H9 (cell line): ENCODE results near the gene GJB5. TPM values are rescaled to one million over a fixed set of nuclear protein-coding genes. Genes with fewer than 3 reads are reported as not detected.
A peak's percentile ranks its signal among the peaks of the same experiment; 100 is the strongest.

Experiments
- DNase-seq: peaks from one replicate; pipeline ENCODE4 v3.0.0-alpha.2; 2017
- H2AFZ ChIP-seq: one replicate; pipeline ENCODE4 v1.6.1; 2013; ENCODE audit warnings: mild to moderate bottlenecking, low read length, control low read depth, moderate library complexity
- H2AK5ac ChIP-seq: 2 replicates; pipeline ENCODE4 v1.6.1; 2013; ENCODE audit warnings: low read length, control low read depth, mixed read lengths; ENCODE audit not compliant: insufficient read length
- H2BK120ac ChIP-seq: one replicate; pipeline ENCODE4 v1.6.1; 2013; ENCODE audit warnings: low read depth, mild to moderate bottlenecking, low read length, control low read depth, inconsistent platforms; ENCODE audit not compliant: poor library complexity, severe bottlenecking
- H2BK12ac ChIP-seq: 2 replicates; pipeline ENCODE4 v1.6.1; 2013; ENCODE audit warnings: low read length, control low read depth, mixed read lengths, low read depth; ENCODE audit not compliant: insufficient read length
- H2BK15ac ChIP-seq: 2 replicates; pipeline ENCODE4 v1.6.1; 2013; ENCODE audit warnings: low read depth, low read length, control low read depth
- H2BK20ac ChIP-seq: one replicate; pipeline ENCODE4 v1.6.1; 2013; ENCODE audit warnings: low read depth, mild to moderate bottlenecking, low read length, control low read depth, inconsistent platforms; ENCODE audit not compliant: poor library complexity, severe bottlenecking
- H2BK5ac ChIP-seq: 2 replicates; pipeline ENCODE4 v1.6.1; 2013; ENCODE audit warnings: low read length, control low read depth, mixed read lengths; ENCODE audit not compliant: insufficient read length
- H3K14ac ChIP-seq: 2 replicates; pipeline ENCODE4 v1.6.1; 2013; ENCODE audit warnings: low read length, control low read depth; ENCODE audit not compliant: insufficient read depth
- H3K18ac ChIP-seq: 2 replicates; pipeline ENCODE4 v1.6.1; 2013; ENCODE audit warnings: low read depth, mild to moderate bottlenecking, mixed read lengths, low read length, control low read depth; ENCODE audit not compliant: insufficient read length
- H3K23ac ChIP-seq: 2 replicates; pipeline ENCODE4 v1.6.1; 2013; ENCODE audit warnings: low read length, control low read depth, mixed read lengths, low read depth; ENCODE audit not compliant: insufficient read length
- H3K23me2 ChIP-seq: 2 replicates; pipeline ENCODE4 v1.6.1; 2013; ENCODE audit warnings: low read depth, mild to moderate bottlenecking, mixed read lengths, low read length, control low read depth; ENCODE audit not compliant: insufficient read length, poor library complexity, severe bottlenecking
- H3K27ac ChIP-seq: 2 replicates; pipeline ENCODE4 v1.5.1; 2013; ENCODE audit warnings: low read length, control low read depth, mixed read lengths, low read depth; ENCODE audit not compliant: insufficient read length
- H3K27me3 ChIP-seq: 2 replicates; pipeline ENCODE4 v1.6.1; 2013; ENCODE audit warnings: low read length, control low read depth, inconsistent platforms; ENCODE audit not compliant: insufficient read depth
- H3K4ac ChIP-seq: 2 replicates; pipeline ENCODE4 v1.6.1; 2013; ENCODE audit warnings: low read depth, mild to moderate bottlenecking, control low read depth, inconsistent platforms, low read length, moderate library complexity
- H3K4me1 ChIP-seq: 2 replicates; pipeline ENCODE4 v1.6.1; 2013; ENCODE audit warnings: low read length, control low read depth, inconsistent platforms; ENCODE audit not compliant: insufficient read depth
- H3K4me2 ChIP-seq: 2 replicates; pipeline ENCODE4 v1.6.1; 2013; ENCODE audit warnings: low read length, control low read depth, mixed read lengths; ENCODE audit not compliant: insufficient read length, insufficient read depth
- H3K56ac ChIP-seq: 2 replicates; pipeline ENCODE4 v1.6.1; 2013; ENCODE audit warnings: low read depth, mild to moderate bottlenecking, mixed read lengths, low read length, control low read depth; ENCODE audit not compliant: insufficient read length
- H3K79me1 ChIP-seq: 2 replicates; pipeline ENCODE4 v1.6.1; 2013; ENCODE audit warnings: low read depth, mild to moderate bottlenecking, moderate library complexity, low read length, control low read depth, inconsistent platforms; ENCODE audit not compliant: insufficient read depth, poor library complexity, severe bottlenecking
- H3K79me2 ChIP-seq: 2 replicates; pipeline ENCODE4 v1.6.1; 2013; ENCODE audit warnings: low read length, control low read depth, inconsistent platforms; ENCODE audit not compliant: insufficient read depth
- H3K9ac ChIP-seq: 2 replicates; pipeline ENCODE4 v1.6.1; 2013; ENCODE audit warnings: low read length, control low read depth, mixed read lengths; ENCODE audit not compliant: insufficient read length; ENCODE audit errors: extremely low read depth
- H3K9me3 ChIP-seq: one replicate; pipeline ENCODE4 v1.6.1; 2013; ENCODE audit warnings: low read depth, low read length, inconsistent platforms; ENCODE audit not compliant: control insufficient read depth
- H3T11ph ChIP-seq: one replicate; pipeline ENCODE4 v1.6.1; 2013; ENCODE audit warnings: mild to moderate bottlenecking, low read length, control low read depth, inconsistent platforms
- H4K20me1 ChIP-seq: one replicate; pipeline ENCODE4 v1.6.1; 2013; ENCODE audit not compliant: control insufficient read depth, insufficient read length, insufficient read depth
- H4K5ac ChIP-seq: 2 replicates; pipeline ENCODE4 v1.6.1; 2013; ENCODE audit warnings: low read depth, mild to moderate bottlenecking, mixed read lengths, low read length, control low read depth; ENCODE audit not compliant: insufficient read length
- H4K8ac ChIP-seq: replicated peaks from 2 replicates; pipeline ENCODE4 v1.6.1; 2013; ENCODE audit warnings: low read length, control low read depth, mixed read lengths, low read depth; ENCODE audit not compliant: insufficient read length
- H4K91ac ChIP-seq: 2 replicates; pipeline ENCODE4 v1.6.1; 2013; ENCODE audit warnings: low read depth, mild to moderate bottlenecking, moderate library complexity, mixed read lengths, low read length, control low read depth; ENCODE audit not compliant: insufficient read length
- H3K27ac Mint-ChIP-seq, 3 experiments: 2 replicates in 2 of 3; 3 replicates in 1 of 3; pipeline ENCODE4 v1.8.0; 2020 to 2021; ENCODE audit warnings: mixed read lengths in 3 of 3, mild to moderate bottlenecking in 1 of 3, moderate library complexity in 1 of 3
- H3K27me3 Mint-ChIP-seq: 2 replicates; pipeline ENCODE4 v1.8.0; 2021; ENCODE audit warnings: low read depth, mild to moderate bottlenecking, moderate library complexity, mixed read lengths
- H3K36me3 Mint-ChIP-seq, 3 experiments: 2 replicates in 2 of 3; 3 replicates in 1 of 3; pipeline ENCODE4 v1.8.0; 2020 to 2021; ENCODE audit warnings: low read depth in 3 of 3, mixed read lengths in 3 of 3; ENCODE audit not compliant: insufficient read depth in 1 of 3
- H3K4me1 Mint-ChIP-seq, 2 experiments: 2 replicates each; pipeline ENCODE4 v1.8.0; 2020; ENCODE audit warnings: mixed read lengths in 2 of 2
- H3K4me3 Mint-ChIP-seq, 2 experiments: 2 replicates in 1 of 2; 3 replicates in 1 of 2; pipeline ENCODE4 v1.8.0; 2020 to 2021; ENCODE audit warnings: mild to moderate bottlenecking in 2 of 2, mixed read lengths in 2 of 2, moderate library complexity in 1 of 2
- H3K9me3 Mint-ChIP-seq, 2 experiments: 2 replicates in 1 of 2; 3 replicates in 1 of 2; pipeline ENCODE4 v1.8.0; 2020; ENCODE audit warnings: mild to moderate bottlenecking in 2 of 2, mixed read lengths in 2 of 2, moderate library complexity in 1 of 2
- WGBS: extraction: QIAGEN DNeasy Blood & Tissue Kit; methylation state at CpG from one replicate; pipeline ENCODE4 v1.1.7; 2013; ENCODE audit warnings: missing lambda C conversion rate, low lambda C conversion rate, mixed read lengths; ENCODE audit not compliant: insufficient read length; ENCODE audit errors: extremely low coverage; 5-methylcytosine and 5-hydroxymethylcytosine counted together
- total RNA-seq: library from RNA; stranded (reverse); gene quantifications from 2 replicates; pipeline ENCODE4 v1.2.1, GENCODE V29; 2021
- TF ChIP-seq, protein P1 (sequence below): fragments of 200-600 bp; sonication (generic); conservative IDR thresholded peaks from 3 replicates; pipeline ENCODE4 v1.8.0; 2021; ENCODE audit warnings: antibody characterized with exemption, mild to moderate bottlenecking

GJB5 gene
- total RNA-seq, 1 experiment from 2014 or later, result 0.22 TPM

GRCh38 chr1:34780528-34780927, 25.7 kb downstream of the GJB5 start:
- Histone ChIP-seq H3K56ac (no peak overlapping the region), H3K79me2 (no peaks in the 10 kb centered on the region), H4K8ac (no peak overlapping the region), H3K27ac (no peak overlapping the region), H2BK5ac (no peak overlapping the region), H3K27me3 (peaks cover 4% of the 10 kb centered on the region; the same call in 1 of the 2 replicates), H3K9me3 (no peaks in the 10 kb centered on the region), H3K9ac (no peak overlapping the region), H2BK15ac (no peak overlapping the region), H3K23me2 (peaks cover 13% of the 10 kb centered on the region), H2AFZ (no peak overlapping the region), H4K91ac (no peak overlapping the region), H4K5ac (no peak overlapping the region), H3T11ph (no peak overlapping the region), H3K4ac (no peak overlapping the region), H3K14ac (no peak overlapping the region), H3K18ac (no peak overlapping the region), H2BK12ac (no peak overlapping the region), H2BK120ac (no peak overlapping the region), H3K23ac (no peak overlapping the region), H2AK5ac (no peak overlapping the region), H3K79me1 (no peaks in the 10 kb centered on the region), H3K4me1 (no peaks in the 10 kb centered on the region), H2BK20ac (no peak overlapping the region), H3K4me2 (peak overlapping the region; percentile 50), H4K20me1 (no peaks in the 10 kb centered on the region)
- H3K27ac Mint-ChIP-seq, result no peak overlapping the region
- peak overlapping the region; percentile 62 to 77 for H3K4me3 Mint-ChIP-seq
- peaks cover 7 to 9% of the 10 kb centered on the region in 2 experiments for H3K4me1 Mint-ChIP-seq
- H3K9me3 Mint-ChIP-seq, result no peaks in the 10 kb centered on the region
- H3K36me3 Mint-ChIP-seq, result no peaks in the 10 kb centered on the region
- peaks cover 44% of the 10 kb centered on the region for H3K27me3 Mint-ChIP-seq
- WGBS, result no CpG with 5 or more reads among the region's 2 CpGs
- no peak for DNase-seq
- TF ChIP-seq, protein P1, sequence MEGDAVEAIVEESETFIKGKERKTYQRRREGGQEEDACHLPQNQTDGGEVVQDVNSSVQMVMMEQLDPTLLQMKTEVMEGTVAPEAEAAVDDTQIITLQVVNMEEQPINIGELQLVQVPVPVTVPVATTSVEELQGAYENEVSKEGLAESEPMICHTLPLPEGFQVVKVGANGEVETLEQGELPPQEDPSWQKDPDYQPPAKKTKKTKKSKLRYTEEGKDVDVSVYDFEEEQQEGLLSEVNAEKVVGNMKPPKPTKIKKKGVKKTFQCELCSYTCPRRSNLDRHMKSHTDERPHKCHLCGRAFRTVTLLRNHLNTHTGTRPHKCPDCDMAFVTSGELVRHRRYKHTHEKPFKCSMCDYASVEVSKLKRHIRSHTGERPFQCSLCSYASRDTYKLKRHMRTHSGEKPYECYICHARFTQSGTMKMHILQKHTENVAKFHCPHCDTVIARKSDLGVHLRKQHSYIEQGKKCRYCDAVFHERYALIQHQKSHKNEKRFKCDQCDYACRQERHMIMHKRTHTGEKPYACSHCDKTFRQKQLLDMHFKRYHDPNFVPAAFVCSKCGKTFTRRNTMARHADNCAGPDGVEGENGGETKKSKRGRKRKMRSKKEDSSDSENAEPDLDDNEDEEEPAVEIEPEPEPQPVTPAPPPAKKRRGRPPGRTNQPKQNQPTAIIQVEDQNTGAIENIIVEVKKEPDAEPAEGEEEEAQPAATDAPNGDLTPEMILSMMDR, result no peak
